ENCODE measurements around the gene PSMD9.
"Not testable (repeated sequence)": the region's sequence is repeated elsewhere in the genome, so short reads cannot be mapped to it uniquely, and the experiment has no call there.

PSMD9 gene

DNA sequence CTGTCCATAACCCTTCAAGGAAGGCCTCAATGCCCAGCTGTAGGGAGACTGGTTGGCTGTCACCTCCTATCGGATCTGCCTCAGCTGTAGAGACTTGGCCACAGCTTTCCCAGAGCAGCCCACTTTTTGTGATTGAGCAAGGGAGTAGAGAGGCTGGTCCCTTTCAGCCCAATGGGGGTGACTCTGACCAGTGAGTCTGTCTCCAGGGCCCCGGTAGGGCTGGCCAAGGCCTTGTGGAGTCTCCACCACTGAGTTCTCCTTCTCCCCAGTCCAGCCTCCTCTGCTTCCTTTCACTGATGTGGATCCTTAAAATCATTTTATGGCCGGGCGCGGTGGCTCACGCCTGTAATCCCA lies 15.4 kb upstream of the PSMD9 start:
- Histone ChIP-seq H3F3A (ENCODE audit: insufficient read depth, low read length) (no peaks in the 10 kb centered on the region), H3K9me3 (replicated peaks; ENCODE audit: insufficient read depth, low read length) (no peaks in the 10 kb centered on the region), H3K4me2 (ENCODE audit: low read depth, low read length) (no peak overlapping the region), H4K20me1 (ENCODE audit: insufficient read depth, low read length) (no peaks in the 10 kb centered on the region), H3K9ac (ENCODE audit: low read length) (no peak overlapping the region), H2AFZ (ENCODE audit: low read length) (no peak overlapping the region), H3K4me3 (ENCODE audit: low read length) (no peak overlapping the region), H3K27me3 (replicated peaks; ENCODE audit: insufficient read depth, low read length) (no peaks in the 10 kb centered on the region), H3K36me3 (replicated peaks; ENCODE audit: insufficient read depth, low read length) (no peaks in the 10 kb centered on the region), H3K79me2 (ENCODE audit: low read length) (no peaks in the 10 kb centered on the region), H3K27ac (ENCODE audit: low read length) (no peak overlapping the region), H3K4me1 (ENCODE audit: low read length) (no peaks in the 10 kb centered on the region), H3K9me2 (replicated peaks; ENCODE audit: insufficient read depth, low read length) (no peaks in the 10 kb centered on the region)
- TF ChIP-seq EZH2phosphoT487 (IDR thresholded peaks at IDR 0.05; ENCODE audit: low read length) (no peak), EZH2 (optimal IDR thresholded peaks at IDR 0.05; ENCODE audit: low read depth, low read length) (no peak)
- TF ChIP-seq, protein P1, sequence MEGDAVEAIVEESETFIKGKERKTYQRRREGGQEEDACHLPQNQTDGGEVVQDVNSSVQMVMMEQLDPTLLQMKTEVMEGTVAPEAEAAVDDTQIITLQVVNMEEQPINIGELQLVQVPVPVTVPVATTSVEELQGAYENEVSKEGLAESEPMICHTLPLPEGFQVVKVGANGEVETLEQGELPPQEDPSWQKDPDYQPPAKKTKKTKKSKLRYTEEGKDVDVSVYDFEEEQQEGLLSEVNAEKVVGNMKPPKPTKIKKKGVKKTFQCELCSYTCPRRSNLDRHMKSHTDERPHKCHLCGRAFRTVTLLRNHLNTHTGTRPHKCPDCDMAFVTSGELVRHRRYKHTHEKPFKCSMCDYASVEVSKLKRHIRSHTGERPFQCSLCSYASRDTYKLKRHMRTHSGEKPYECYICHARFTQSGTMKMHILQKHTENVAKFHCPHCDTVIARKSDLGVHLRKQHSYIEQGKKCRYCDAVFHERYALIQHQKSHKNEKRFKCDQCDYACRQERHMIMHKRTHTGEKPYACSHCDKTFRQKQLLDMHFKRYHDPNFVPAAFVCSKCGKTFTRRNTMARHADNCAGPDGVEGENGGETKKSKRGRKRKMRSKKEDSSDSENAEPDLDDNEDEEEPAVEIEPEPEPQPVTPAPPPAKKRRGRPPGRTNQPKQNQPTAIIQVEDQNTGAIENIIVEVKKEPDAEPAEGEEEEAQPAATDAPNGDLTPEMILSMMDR (IDR thresholded peaks at IDR 0.05; ENCODE audit: low read length), result no peak
- DNase-seq, result no peak

DNA sequence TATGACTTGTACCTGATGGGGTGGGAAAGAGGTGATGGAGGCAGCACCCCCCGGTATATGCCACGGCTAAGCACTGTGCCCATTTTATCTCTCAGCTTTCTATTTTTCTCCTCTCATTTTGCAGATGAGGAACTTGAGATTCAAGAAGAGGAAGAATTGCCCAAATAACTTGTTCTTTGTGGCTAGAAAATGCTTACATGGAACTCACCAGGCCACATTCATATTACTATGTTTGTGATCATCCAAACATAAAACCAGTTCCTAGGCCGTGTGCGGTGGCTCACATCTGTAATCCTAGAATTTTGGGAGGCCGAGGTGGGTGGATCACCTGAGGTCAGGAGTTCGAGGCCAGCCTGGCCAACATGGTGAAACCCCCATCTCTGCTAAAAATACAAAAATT lies 14.5 kb upstream of the PSMD9 start:
- Histone ChIP-seq H3K79me2 (ENCODE audit: low read length) (no peaks in the 10 kb centered on the region), H3K36me3 (replicated peaks; ENCODE audit: insufficient read depth, low read length) (no peaks in the 10 kb centered on the region), H3K4me2 (ENCODE audit: low read depth, low read length) (no peak overlapping the region), H3K27ac (ENCODE audit: low read length) (no peak overlapping the region), H3F3A (ENCODE audit: insufficient read depth, low read length) (no peaks in the 10 kb centered on the region), H4K20me1 (ENCODE audit: insufficient read depth, low read length) (no peaks in the 10 kb centered on the region), H3K9me3 (replicated peaks; ENCODE audit: insufficient read depth, low read length) (no peaks in the 10 kb centered on the region), H3K27me3 (replicated peaks; ENCODE audit: insufficient read depth, low read length) (no peaks in the 10 kb centered on the region), H3K9me2 (replicated peaks; ENCODE audit: insufficient read depth, low read length) (no peaks in the 10 kb centered on the region), H3K9ac (ENCODE audit: low read length) (no peak overlapping the region), H2AFZ (ENCODE audit: low read length) (no peak overlapping the region), H3K4me3 (ENCODE audit: low read length) (no peak overlapping the region), H3K4me1 (ENCODE audit: low read length) (no peaks in the 10 kb centered on the region)
- TF ChIP-seq, protein P1 (IDR thresholded peaks at IDR 0.05; ENCODE audit: low read length), result no peak
- TF ChIP-seq EZH2phosphoT487 (IDR thresholded peaks at IDR 0.05; ENCODE audit: low read length), result no peak
- no peak for TF ChIP-seq EZH2 (optimal IDR thresholded peaks at IDR 0.05; ENCODE audit: low read depth, low read length)
- no peak for DNase-seq

DNA sequence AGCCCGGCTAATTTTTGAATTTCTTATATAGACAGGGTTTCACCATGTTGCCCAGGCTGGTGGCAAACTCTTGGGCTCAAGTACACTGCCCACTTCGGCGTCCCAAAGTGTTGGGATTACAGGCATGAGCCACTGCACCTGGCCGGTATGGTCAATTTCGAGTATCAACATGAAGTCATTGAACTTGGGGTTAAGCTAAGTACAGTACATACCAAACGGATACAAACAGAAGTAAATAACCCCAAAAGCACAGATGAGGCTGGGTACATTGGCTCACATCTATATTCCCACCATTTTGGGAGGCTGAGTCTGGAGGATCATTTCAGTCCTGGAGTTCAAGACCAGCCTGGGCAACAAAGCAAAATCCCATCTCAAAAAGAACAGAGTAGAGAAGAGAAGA lies 13.0 kb upstream of the PSMD9 start:
- H3K79me2 ChIP-seq (ENCODE audit: low read length), result no peaks in the 10 kb centered on the region
- TF ChIP-seq EZH2 (optimal IDR thresholded peaks at IDR 0.05; ENCODE audit: low read depth, low read length), result no peak
- no peak for TF ChIP-seq EZH2phosphoT487 (IDR thresholded peaks at IDR 0.05; ENCODE audit: low read length)
- TF ChIP-seq, protein P1 (IDR thresholded peaks at IDR 0.05; ENCODE audit: low read length), result no peak
- no peaks in the 10 kb centered on the region for H3K27me3 ChIP-seq (replicated peaks; ENCODE audit: insufficient read depth, low read length)
- H3K4me3 ChIP-seq (ENCODE audit: low read length), result no peak overlapping the region
- H3K9me3 ChIP-seq (replicated peaks; ENCODE audit: insufficient read depth, low read length), result no peaks in the 10 kb centered on the region
- DNase-seq, result no peak
- no peaks in the 10 kb centered on the region for H3K9me2 ChIP-seq (replicated peaks; ENCODE audit: insufficient read depth, low read length)
- H3K4me1 ChIP-seq (ENCODE audit: low read length), result no peaks in the 10 kb centered on the region
- no peak overlapping the region for H3K27ac ChIP-seq (ENCODE audit: low read length)
- H3K36me3 ChIP-seq (replicated peaks; ENCODE audit: insufficient read depth, low read length), result no peaks in the 10 kb centered on the region
- H2AFZ ChIP-seq (ENCODE audit: low read length), result no peak overlapping the region
- no peak overlapping the region for H3K9ac ChIP-seq (ENCODE audit: low read length)
- no peak overlapping the region for H3K4me2 ChIP-seq (ENCODE audit: low read depth, low read length)
- no peaks in the 10 kb centered on the region for H3F3A ChIP-seq (ENCODE audit: insufficient read depth, low read length)
- H4K20me1 ChIP-seq (ENCODE audit: insufficient read depth, low read length), result no peaks in the 10 kb centered on the region

DNA sequence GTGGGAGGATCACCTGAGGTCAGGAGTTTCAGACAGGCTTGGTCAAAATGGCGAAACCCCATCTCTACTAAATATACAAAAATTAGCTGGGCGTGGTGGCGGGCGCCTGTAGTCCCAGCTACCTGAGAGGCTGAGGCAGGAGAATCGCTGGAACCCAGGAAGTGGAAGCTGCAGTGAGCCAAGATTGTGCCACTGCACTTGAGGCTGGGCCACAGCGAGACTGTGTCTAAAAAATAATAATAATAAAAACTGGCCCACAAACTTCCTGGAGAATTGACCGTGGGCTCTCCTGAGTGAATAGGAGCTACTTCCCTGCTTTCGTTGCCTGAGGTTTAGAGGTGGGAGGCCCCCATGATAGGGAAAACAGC lies 12.5 kb upstream of the PSMD9 start:
- not testable (repeated sequence) for H3K9me2 ChIP-seq (replicated peaks; ENCODE audit: insufficient read depth, low read length); H3K9ac ChIP-seq (ENCODE audit: low read length); DNase-seq; H3K4me1 ChIP-seq (ENCODE audit: low read length); H3F3A ChIP-seq (ENCODE audit: insufficient read depth, low read length); H3K4me3 ChIP-seq (ENCODE audit: low read length); H3K79me2 ChIP-seq (ENCODE audit: low read length); H3K9me3 ChIP-seq (replicated peaks; ENCODE audit: insufficient read depth, low read length); H4K20me1 ChIP-seq (ENCODE audit: insufficient read depth, low read length); H3K4me2 ChIP-seq (ENCODE audit: low read depth, low read length); H3K36me3 ChIP-seq (replicated peaks; ENCODE audit: insufficient read depth, low read length); H2AFZ ChIP-seq (ENCODE audit: low read length); H3K27ac ChIP-seq (ENCODE audit: low read length); H3K27me3 ChIP-seq (replicated peaks; ENCODE audit: insufficient read depth, low read length)
